GM18502 (cell line): Measurements from ENCODE around the gene TANC2.

Experiments used
- ATAC-seq: cut with Tn5 transposase; IDR thresholded peaks from one replicate; pipeline ENCODE4 v1.9.1; 2021; ENCODE audit warnings: mild to moderate bottlenecking; ENCODE audit not compliant: unreplicated experiment, poor library complexity

The TANC2 gene

DNA sequence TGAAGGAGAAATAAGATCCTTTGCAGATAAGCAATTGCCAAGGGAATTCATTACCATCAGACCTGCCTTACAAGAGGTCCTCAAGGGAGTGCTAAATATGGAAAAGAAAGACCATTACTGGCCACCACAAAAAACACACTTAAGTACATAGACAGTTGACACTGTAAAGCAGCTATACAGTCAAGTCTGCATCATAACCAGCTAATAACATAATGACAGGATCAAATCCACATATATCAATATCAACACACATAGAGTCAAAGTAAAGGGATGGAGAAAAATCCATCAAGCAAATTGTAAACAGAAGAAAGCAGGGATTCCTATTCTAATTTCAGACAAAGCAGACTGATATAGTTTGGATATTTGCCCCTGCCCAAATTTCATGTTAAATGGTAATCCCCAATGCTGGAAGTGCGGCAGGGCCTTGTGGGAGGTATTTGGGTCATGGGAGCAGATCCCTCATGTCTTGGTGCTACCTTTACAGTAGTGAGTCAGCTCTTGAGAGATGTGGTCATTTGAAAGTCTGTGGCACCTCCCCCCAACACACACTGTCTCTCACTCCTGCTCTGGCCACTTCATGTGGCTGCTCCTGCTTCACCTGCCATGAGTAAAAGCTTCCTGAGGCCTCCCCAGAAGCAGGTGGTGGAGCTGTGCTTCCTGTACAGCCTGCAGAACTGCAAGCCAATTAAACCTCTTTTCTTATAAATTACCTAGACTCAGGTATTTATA, 32.8 kb downstream of the TANC2 start:
- ATAC-seq, result no peak

GRCh38 chr17:62999736-63000135, 33.7 kb downstream of the TANC2 start:
- ATAC-seq, result no peak

DNA sequence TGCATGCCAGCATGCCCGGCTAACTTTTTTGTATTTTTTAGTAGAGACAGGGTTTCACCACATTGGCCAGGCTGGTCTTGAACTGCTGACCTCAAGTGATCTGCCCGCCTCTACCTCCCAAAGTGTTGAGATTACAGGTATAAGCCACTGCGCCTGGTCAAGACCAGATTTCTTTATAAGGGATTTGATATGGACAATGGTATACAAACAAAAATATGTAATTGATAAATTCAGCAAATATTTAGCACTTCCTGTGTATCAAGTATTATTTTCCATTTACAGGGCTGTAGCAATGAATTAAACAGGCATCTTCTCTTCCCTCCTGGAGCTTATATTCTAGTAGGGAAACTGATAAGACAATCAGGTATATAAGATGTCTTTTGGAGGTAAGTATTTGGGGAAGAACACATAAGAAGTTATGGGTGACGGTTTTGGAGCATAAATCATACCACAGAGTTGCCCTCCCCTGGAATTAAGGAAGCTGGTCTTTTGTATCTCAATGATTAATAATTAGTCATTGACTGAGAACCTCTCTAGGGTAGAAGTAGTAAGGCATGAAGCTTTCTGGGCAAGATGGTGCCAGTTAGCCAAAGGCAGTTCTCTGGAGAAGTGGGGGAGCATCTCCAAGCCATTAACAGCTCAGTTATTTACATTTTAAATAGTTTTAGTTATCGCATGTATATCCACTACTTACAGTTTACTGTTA, 35.8 kb downstream of the TANC2 start:
- no peak for ATAC-seq

- ATAC-seq, result no peak
These were observed 36.6 kb downstream of the TANC2 start for GRCh38 chr17:63002625-63003024.

DNA sequence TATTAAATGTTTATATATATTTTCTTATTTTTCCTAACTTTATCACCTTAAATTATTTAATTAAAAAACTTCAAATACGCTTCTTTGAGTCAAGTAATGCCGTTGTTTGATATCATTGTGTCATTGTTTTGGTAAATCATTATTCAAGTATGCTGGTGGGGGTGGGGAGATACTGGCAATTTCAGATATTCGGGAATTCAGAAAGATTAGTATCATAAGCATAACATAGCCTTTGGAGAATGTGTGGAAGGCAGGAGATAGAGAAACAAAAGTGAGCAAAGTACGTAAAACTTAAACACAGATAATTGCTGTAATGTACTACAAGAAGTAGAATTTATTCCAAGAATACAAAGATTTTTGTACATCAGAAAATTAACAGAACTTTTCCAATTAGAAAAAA, 49.8 kb downstream of the TANC2 start:
- no peak for ATAC-seq
